Vagina (tissue), 2 donors: ENCODE results near the gene SLC25A15. TPM values are rescaled to one million over a fixed set of nuclear protein-coding genes. Genes with fewer than 3 reads are reported as not detected.
"Not testable (repeated sequence)": the region's sequence is repeated elsewhere in the genome, so short reads cannot be mapped to it uniquely, and the experiment has no call there.

ENCODE experiments used
- DNase-seq, 2 donors: peaks; one replicate each; pipeline ENCODE4 v3.0.0-alpha.2; 2017; ENCODE audit errors: extremely low spot score in 2 of 2
- H3K27ac ChIP-seq: fragments of 200-600 bp; sonication (generic); one replicate; pipeline ENCODE4 v1.5.1; 2019
- H3K27me3 ChIP-seq: fragments of 200-600 bp; sonication (generic); one replicate; pipeline ENCODE4 v1.5.1; 2019
- H3K36me3 ChIP-seq, 2 donors: fragments of 200-600 bp; sonication (generic); one replicate each; pipeline ENCODE4 v1.5.1; 2017 to 2019
- H3K4me1 ChIP-seq: fragments of 200-600 bp; sonication (generic); one replicate; pipeline ENCODE4 v1.5.1; 2019
- H3K4me3 ChIP-seq, 2 donors: fragments of 200-600 bp; sonication (generic); 1 replicate in 1 of 2; 2 replicates in 1 of 2; pipeline ENCODE4 v1.5.1; 2016 to 2019
- H3K9me3 ChIP-seq: fragments of 200-600 bp; sonication (generic); one replicate; pipeline ENCODE4 v1.5.1; 2019
- POLR2A ChIP-seq, 2 donors: fragments of 450-650 bp; IDR thresholded peaks; one replicate each; pipeline ENCODE4 v1.6.1; 2017; ENCODE audit warnings: antibody characterized with exemption in 2 of 2, mild to moderate bottlenecking in 2 of 2, moderate library complexity in 2 of 2
- POLR2AphosphoS5 ChIP-seq, 2 donors: sonication (generic); formaldehyde crosslinking; IDR thresholded peaks; one replicate each; pipeline ENCODE4 v1.9.0; 2017; ENCODE audit warnings: antibody characterized with exemption in 2 of 2, mild to moderate bottlenecking in 2 of 2, low read depth in 1 of 2; ENCODE audit not compliant: insufficient read depth in 1 of 2
- intact Hi-C: fragments of 100-400 bp; cut with DNase I; formaldehyde crosslinking; loops from one replicate; pipeline ENCODE4 v1.15.1; 2023
- total RNA-seq: library from RNA; depleted of rRNA; stranded (reverse); fragments of >200 nt; gene quantifications from one replicate; pipeline ENCODE4 v1.2.3, GENCODE V29; 2016
- TF ChIP-seq, protein P1 (sequence below), 3 experiments: fragments of 450-650 bp in 2 of 3; fragments of 200-600 bp in 1 of 3; sonication (generic) in 1 of 3; IDR thresholded peaks; one replicate each; pipeline ENCODE4 v1.5.1; 2017 to 2019; ENCODE audit warnings: antibody characterized with exemption in 3 of 3, mild to moderate bottlenecking in 2 of 3, moderate library complexity in 2 of 3

SLC25A15 gene
- total RNA-seq, 1 donor from 2014 or later, result 7.1 TPM

DNA sequence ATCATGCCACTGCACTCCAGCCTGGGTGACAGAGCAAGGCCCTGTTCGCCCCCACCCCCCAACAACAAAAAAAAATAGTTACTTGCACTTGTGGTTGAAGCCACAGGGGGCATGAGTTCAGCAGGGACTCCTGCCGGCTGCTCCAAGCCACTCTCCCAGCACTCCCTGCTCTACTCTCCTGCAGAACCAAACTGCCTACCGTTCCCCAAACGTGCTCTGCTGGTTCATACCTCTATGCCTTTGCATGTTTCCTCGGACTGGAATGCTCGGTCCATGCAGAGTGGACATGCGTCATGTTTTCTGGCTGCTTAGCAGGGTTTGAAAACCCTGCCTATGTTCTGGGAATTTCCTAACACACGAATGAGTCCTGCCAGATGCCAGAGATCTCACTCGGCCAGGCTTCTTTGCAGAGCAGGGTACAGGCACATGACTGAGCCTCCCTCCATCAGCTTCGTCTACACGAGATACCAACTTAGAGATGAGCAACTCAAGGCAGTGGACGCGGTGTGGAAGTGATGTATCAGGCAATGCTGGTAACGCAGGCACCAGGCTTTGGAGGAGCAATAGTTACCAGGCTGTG is 8.5 kb upstream of the SLC25A15 start:
- DNase-seq, result peak; percentile 76 to 81
- H3K27ac ChIP-seq, result no peak overlapping the region
- TF ChIP-seq POLR2A (IDR thresholded peaks at IDR 0.05) (no peak), POLR2AphosphoS5 (IDR thresholded peaks at IDR 0.05; ENCODE audit: insufficient read depth in 1 of 2, low read depth in 1 of 2) (no peak)
- TF ChIP-seq, protein P1, sequence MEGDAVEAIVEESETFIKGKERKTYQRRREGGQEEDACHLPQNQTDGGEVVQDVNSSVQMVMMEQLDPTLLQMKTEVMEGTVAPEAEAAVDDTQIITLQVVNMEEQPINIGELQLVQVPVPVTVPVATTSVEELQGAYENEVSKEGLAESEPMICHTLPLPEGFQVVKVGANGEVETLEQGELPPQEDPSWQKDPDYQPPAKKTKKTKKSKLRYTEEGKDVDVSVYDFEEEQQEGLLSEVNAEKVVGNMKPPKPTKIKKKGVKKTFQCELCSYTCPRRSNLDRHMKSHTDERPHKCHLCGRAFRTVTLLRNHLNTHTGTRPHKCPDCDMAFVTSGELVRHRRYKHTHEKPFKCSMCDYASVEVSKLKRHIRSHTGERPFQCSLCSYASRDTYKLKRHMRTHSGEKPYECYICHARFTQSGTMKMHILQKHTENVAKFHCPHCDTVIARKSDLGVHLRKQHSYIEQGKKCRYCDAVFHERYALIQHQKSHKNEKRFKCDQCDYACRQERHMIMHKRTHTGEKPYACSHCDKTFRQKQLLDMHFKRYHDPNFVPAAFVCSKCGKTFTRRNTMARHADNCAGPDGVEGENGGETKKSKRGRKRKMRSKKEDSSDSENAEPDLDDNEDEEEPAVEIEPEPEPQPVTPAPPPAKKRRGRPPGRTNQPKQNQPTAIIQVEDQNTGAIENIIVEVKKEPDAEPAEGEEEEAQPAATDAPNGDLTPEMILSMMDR (IDR thresholded peaks at IDR 0.05), result no peak
- H3K27me3 ChIP-seq, result no peaks in the 10 kb centered on the region
- no peak overlapping the region for H3K4me3 ChIP-seq
- intact Hi-C loops, result no loop called here
- peaks cover 5% of the 10 kb centered on the region for H3K4me1 ChIP-seq
- no peaks in the 10 kb centered on the region for H3K9me3 ChIP-seq
- H3K36me3 ChIP-seq, result no peaks in the 10 kb centered on the region

DNA sequence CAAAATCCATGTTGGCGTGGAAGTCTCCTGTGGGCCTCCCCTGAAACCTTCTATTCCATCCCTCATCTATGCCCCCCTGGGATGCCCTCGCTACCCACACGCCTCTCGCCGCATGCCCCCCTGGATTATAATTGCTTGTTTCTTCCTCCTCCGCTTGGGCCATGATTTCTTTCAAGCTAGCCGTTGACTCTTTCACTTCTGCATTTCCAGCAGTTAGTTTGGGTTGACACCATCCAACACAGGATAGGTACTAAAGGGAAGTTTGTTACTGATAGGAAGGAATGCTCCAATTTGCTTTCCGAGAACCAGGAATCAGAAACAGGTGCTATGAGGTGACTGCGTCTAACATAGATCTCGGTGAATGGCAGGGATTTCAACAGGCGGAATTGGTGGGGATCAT is 7.7 kb upstream of the SLC25A15 start:
- Histone ChIP-seq H3K4me1 (peaks cover 4% of the 10 kb centered on the region), H3K4me3 (no peak overlapping the region), H3K27ac (no peak overlapping the region), H3K36me3 (no peaks in the 10 kb centered on the region), H3K9me3 (no peaks in the 10 kb centered on the region), H3K27me3 (no peaks in the 10 kb centered on the region)
- intact Hi-C loops, result no loop called here
- peak in 1 of 2 donors; percentile 67 for DNase-seq
- TF ChIP-seq POLR2AphosphoS5 (IDR thresholded peaks at IDR 0.05; ENCODE audit: insufficient read depth in 1 of 2, low read depth in 1 of 2) (no peak), POLR2A (IDR thresholded peaks at IDR 0.05) (no peak)
- TF ChIP-seq, protein P1 (IDR thresholded peaks at IDR 0.05), result no peak

DNA sequence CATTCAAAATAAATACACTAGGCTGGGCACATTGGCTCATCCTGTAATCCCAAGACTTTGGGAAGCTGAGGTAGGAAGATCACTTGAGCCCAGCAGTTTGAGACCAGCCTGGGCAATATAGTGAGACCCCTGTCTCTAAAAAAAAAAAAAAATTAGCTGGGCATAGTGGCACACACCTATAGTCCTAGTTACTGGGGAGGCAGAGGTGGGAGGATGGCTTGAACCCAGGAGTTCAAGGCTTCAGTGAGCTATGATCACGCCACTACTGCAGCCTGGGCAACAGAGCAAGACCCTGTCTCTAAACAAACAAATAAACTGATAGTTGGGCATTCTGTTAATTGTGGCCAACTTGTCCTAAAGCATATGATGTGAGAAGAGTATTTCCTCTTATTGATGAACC is 6.4 kb upstream of the SLC25A15 start:
- H3K9me3 ChIP-seq, intact Hi-C loops, DNase-seq, H3K4me3 ChIP-seq, H3K4me1 ChIP-seq, H3K27me3 ChIP-seq, H3K36me3 ChIP-seq, H3K27ac ChIP-seq: not testable (repeated sequence)

DNA sequence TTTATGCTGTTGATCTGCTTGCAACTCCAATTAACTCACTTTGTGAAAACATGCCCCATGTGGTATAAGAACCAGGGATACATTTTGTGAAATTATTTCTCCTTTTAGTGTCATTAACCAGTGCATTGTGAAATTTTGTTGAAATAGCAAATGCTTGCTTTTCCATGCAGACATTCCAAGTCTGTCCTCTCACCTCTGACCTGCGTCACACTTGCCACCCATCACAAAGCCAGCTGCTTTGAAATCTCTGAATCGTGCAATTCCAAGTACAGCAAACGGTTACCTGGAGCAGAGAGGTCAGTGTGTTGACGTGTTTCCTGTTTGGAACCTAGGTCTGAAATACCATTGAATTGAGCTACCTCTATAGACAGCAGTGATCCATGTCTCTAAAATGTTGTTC is 4.9 kb upstream of the SLC25A15 start:
- no peak overlapping the region for H3K4me3 ChIP-seq
- H3K27me3 ChIP-seq, result no peaks in the 10 kb centered on the region
- H3K36me3 ChIP-seq, result no peaks in the 10 kb centered on the region
- no peak for DNase-seq
- intact Hi-C loops, result no loop called here
- H3K9me3 ChIP-seq, result no peaks in the 10 kb centered on the region
- no peak overlapping the region for H3K27ac ChIP-seq
- peaks cover 5% of the 10 kb centered on the region for H3K4me1 ChIP-seq
- no peak for TF ChIP-seq POLR2AphosphoS5 (IDR thresholded peaks at IDR 0.05; ENCODE audit: insufficient read depth in 1 of 2, low read depth in 1 of 2)
- no peak for TF ChIP-seq POLR2A (IDR thresholded peaks at IDR 0.05)
- TF ChIP-seq, protein P1 (IDR thresholded peaks at IDR 0.05), result no peak

DNA sequence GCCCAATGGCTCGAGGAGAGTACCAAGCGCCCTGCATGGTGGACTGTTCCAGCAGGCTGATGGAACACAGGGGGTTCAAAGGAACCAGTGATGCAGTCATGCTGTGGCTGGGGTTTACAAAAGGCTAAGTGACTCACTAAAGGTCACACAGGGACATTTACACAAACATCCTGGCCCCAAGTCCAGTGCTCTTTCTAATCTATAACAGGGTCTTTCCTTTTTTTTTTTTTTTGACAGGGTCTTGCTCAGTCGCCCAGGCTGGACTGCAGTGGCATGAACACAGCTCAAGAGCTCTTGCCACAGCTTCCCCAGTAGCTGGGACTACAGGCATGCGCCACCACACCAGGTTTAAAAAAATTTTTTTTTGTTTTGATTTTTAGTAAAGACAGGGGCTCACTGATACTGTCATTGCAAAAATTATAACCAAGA is 2.8 kb upstream of the SLC25A15 start:
- Histone ChIP-seq H3K36me3 (no peaks in the 10 kb centered on the region), H3K4me3 (no peak overlapping the region), H3K4me1 (peaks cover 13% of the 10 kb centered on the region), H3K9me3 (no peaks in the 10 kb centered on the region), H3K27me3 (no peaks in the 10 kb centered on the region), H3K27ac (no peak overlapping the region)
- TF ChIP-seq, protein P1 (IDR thresholded peaks at IDR 0.05), result no peak
- TF ChIP-seq POLR2AphosphoS5 (IDR thresholded peaks at IDR 0.05; ENCODE audit: insufficient read depth in 1 of 2, low read depth in 1 of 2) (no peak), POLR2A (IDR thresholded peaks at IDR 0.05) (no peak)
- intact Hi-C loops, result no loop called here
- DNase-seq, result no peak
